GM18517 (cell line): ENCODE measurements around the gene SLC47A1.
"Not testable (repeated sequence)": the region's sequence is repeated elsewhere in the genome, so short reads cannot be mapped to it uniquely, and the experiment has no call there.

ENCODE experiments used
- ATAC-seq: cut with Tn5 transposase; IDR thresholded peaks from one replicate; pipeline ENCODE4 v1.9.1; 2021; ENCODE audit warnings: mild to moderate bottlenecking, moderate library complexity; ENCODE audit not compliant: unreplicated experiment

SLC47A1 gene, protein sequence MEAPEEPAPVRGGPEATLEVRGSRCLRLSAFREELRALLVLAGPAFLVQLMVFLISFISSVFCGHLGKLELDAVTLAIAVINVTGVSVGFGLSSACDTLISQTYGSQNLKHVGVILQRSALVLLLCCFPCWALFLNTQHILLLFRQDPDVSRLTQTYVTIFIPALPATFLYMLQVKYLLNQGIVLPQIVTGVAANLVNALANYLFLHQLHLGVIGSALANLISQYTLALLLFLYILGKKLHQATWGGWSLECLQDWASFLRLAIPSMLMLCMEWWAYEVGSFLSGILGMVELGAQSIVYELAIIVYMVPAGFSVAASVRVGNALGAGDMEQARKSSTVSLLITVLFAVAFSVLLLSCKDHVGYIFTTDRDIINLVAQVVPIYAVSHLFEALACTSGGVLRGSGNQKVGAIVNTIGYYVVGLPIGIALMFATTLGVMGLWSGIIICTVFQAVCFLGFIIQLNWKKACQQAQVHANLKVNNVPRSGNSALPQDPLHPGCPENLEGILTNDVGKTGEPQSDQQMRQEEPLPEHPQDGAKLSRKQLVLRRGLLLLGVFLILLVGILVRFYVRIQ

GRCh38 chr17:19533718-19534561 is at the start of gene SLC47A1:
SLC47A1 (plus strand) TSS chr17:19533854; CDS start chr17:19533940, 86 bp downstream.
- ATAC-seq = no peak

GRCh38 chr17:19485800-19486340 is 47.8 kb upstream of the SLC47A1 start:
- no peak for ATAC-seq

DNA sequence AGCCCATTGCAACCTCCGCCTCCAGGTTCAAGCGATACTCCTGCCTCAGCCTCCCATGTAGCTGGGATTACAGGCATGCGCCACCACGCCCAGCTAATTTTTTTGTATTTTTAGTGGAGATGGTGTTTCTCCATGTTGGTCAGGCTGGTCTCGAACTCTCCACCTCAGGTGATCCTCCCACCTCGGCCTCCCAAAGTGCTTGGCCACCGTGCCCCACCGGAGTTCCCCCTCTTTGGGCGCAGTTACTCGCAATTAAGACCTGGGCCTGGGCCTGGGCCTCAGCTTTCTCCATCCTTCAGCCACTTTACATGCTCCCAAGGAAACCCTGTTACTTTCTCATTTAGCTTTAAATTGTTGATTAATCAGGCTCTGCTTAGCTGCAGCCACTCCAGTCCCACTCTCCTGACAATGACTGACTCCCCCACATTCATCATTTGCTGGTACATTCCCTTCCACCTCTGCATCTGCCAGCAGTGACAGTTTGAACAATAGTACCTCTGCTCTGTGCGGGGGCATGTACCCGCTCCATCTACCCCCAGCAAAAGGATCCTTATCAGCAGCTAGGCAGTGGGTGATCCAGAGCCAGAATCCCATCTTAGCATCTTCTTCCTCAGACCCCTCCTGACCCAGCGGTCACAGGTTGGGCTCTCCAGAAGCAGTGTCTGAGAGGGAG is 47.2 kb upstream of the SLC47A1 start:
- no peak for ATAC-seq

GRCh38 chr17:19487024-19487600 is 46.5 kb upstream of the SLC47A1 start:
- no peak for ATAC-seq

GRCh38 chr17:19492141-19492540 is 41.5 kb upstream of the SLC47A1 start:
- ATAC-seq = no peak

- ATAC-seq = no peak
These were observed 38.5 kb upstream of the SLC47A1 start for GRCh38 chr17:19494961-19495806.

DNA sequence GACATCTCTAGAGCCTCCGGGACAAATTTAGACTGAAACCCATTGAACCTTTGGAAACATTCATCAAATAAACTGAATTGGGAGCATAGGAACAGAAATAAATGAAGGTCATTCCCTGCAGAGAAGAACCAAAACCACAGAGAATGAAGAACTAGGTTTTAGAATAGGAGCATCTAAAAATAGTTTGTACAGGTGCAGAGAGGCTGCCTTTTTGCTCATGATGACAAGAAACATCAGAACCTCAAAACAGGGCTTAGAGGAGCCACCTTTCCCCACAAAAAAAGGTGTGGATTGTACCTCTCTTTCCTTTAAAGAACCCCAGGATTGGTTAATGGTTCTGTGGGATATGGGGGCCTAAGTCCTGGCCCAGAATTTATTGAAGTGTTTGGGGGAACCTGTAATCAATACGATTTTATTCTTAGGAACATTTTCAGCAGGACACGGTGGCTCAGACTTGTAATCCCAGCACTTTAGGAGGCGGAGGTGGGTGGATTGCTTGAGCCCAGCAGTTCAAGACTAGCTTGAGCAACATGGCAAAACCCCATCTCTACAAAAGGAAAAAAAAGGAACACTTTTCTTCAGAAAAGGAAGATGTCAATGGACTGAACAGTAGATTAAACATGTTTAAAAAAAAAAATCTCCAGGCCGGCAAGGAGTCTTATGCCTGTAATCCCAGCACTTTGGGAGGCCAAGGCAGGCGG is 37.7 kb upstream of the SLC47A1 start:
- no peak for ATAC-seq

DNA sequence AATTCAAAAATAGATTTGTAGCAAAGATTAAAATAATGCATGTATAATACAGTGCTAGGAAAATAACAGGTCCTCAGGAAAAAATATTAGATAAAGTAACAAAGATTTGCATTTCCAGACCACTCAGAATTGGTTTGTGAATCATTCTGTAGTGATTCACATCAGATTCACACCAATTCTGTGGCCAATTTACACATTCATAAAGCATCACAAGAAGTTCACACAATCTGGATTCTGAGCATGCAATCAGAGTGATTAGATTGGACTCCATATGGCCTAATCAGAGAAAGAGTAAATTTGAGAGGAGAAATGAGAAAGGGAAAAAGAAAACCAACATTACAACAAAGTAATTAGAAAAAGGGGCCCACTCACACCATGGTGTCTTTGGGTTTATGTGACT is 36.0 kb upstream of the SLC47A1 start:
- ATAC-seq = no peak

DNA sequence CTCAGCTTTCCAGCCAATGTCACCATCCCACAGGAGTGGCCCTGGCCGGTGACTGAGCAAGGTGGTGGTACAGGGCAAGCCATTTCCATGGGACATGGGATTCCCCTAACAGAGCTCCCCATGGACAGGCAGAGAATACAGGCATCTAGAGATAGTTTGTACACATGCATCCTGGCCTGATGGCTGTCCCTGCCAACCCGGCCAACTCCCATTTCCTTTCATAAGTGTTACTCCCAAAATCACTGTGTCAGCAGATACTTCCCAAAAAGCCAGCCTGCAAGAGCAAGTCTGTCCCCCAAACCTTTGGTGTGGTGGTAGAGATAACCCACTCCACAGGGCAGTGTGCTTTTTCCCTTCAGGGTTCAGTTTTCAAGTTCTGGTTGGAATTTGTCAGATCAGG is 32.4 kb upstream of the SLC47A1 start:
- ATAC-seq = no peak

- no peak for ATAC-seq
These were observed 31.1 kb upstream of the SLC47A1 start for GRCh38 chr17:19502517-19502916.

DNA sequence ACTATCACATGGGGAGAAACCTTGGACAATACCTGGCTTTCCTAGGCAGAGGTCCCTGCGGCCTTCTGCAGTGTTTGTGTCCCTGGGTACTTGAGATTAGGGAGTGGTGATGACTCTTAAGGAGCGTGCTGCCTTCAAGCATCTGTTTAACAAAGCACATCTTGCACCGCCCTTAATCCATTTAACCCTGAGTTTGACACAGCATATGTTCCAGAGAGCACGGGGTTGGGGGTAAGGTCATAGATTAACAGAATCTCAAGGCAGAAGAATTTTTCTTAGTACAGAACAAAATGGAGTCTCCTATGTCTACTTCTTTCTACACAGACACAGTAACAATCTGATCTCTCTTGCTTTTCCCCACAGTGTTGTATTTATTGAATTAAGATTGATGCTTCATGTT is 28.1 kb upstream of the SLC47A1 start:
- ATAC-seq = not testable (repeated sequence)

GRCh38 chr17:19507775-19508576 is 25.7 kb upstream of the SLC47A1 start:
- peak; percentile 68 for ATAC-seq

- no peak for ATAC-seq
These were observed 25.1 kb upstream of the SLC47A1 start for GRCh38 chr17:19508577-19508867.

GRCh38 chr17:19509281-19509852 is 24.3 kb upstream of the SLC47A1 start:
- ATAC-seq = not testable (repeated sequence)

DNA sequence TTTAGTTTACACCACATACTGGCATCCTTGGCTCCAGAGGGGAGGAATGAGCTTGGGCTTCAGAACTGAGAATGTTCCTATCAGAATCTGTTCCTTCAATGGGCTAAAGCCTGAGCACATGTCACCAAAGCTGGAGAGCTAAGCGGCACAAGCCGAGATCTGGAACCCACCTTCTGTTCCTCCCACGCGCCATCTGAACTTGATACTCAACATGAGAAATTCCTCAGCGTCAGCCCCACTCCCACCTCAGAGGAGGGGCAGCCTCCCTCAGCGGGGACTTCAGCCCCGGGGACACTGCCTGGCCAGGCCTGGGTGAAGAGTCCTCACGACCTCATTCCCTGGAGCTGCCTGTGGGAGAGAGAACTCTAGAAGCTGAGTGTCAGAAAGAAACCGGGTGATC is 22.8 kb upstream of the SLC47A1 start:
- ATAC-seq = no peak

GRCh38 chr17:19513897-19514488 is 19.7 kb upstream of the SLC47A1 start:
- ATAC-seq = peak; percentile 57

DNA sequence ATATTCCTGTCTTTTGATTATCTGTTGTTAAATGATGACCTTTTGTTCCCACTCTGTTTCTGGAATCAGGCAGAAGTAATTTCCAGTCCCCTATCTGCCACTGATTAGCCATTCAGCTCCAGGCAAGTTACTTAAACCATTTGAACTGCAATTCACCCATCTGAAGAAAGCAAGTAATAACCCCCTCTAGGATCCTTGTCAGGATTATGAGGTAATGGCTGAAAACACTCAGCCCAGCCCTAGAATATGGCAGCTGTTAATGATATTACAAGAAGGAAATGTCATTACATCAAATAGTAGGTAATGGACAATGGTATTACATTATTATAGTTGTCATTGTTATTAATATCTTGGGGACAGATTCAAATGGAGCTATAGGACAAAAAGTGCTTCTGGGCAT is 16.0 kb upstream of the SLC47A1 start:
- ATAC-seq = no peak
